GM19351 (cell line): ENCODE results near the gene ACADVL.

ENCODE experiments used
- ATAC-seq: cut with Tn5 transposase; IDR thresholded peaks from one replicate; pipeline ENCODE4 v1.9.1; 2021; ENCODE audit warnings: mild to moderate bottlenecking, moderate library complexity; ENCODE audit not compliant: unreplicated experiment

The ACADVL gene

DNA sequence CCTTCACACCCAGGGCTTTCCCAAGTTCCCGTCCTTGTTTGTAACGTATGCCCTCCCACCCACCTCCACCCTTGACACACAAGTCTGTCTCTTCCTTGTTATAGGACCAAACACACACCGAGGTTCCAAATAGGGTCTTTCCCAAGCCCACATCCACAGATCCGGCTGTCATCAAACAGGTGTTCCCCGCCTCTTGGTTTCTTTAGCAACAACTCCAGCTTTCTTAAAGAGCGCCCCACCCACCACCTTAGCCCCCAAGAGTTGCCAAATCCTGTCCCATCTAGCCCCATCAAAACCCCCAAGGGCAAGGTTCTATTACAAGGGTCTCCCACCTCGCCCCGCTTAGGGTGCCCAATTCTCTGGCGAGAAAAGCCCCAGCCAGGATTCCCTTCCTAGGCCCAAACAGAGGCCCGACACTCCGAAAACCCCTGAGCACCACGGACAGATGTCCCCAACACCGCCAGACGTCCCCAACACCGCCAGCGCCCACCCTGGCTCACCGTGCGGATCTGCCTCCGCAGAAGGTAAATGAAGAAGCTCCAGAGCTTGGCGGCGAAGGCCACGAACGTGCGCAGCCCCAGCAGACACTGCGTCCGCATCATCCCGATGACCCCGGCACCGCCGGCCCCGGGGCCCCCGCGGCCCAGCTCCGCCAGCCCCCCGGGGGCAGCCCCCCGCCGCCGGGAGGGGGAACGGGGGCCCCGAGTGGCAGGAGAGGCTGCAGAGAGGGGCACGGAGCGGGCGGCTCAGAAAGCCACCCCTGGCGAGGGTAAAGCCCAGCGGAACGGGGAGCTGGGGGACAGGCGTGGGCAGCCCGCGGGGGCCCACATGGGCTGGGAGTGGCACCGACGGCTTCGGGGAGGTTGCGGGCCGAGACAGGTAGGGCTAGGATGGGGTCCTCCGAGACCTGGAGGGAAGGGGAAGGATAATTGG, 31.2 kb downstream of the ACADVL start:
- ATAC-seq, result no peak

GRCh38 chr17:7251661-7252175, 32.0 kb downstream of the ACADVL start, which contains the start of gene CTDNEP1:
TSS of gene CTDNEP1 (minus strand) at chr17:7251734. CDS start at chr17:7251296, 438 bp downstream.
- peak; percentile 88 for ATAC-seq

DNA sequence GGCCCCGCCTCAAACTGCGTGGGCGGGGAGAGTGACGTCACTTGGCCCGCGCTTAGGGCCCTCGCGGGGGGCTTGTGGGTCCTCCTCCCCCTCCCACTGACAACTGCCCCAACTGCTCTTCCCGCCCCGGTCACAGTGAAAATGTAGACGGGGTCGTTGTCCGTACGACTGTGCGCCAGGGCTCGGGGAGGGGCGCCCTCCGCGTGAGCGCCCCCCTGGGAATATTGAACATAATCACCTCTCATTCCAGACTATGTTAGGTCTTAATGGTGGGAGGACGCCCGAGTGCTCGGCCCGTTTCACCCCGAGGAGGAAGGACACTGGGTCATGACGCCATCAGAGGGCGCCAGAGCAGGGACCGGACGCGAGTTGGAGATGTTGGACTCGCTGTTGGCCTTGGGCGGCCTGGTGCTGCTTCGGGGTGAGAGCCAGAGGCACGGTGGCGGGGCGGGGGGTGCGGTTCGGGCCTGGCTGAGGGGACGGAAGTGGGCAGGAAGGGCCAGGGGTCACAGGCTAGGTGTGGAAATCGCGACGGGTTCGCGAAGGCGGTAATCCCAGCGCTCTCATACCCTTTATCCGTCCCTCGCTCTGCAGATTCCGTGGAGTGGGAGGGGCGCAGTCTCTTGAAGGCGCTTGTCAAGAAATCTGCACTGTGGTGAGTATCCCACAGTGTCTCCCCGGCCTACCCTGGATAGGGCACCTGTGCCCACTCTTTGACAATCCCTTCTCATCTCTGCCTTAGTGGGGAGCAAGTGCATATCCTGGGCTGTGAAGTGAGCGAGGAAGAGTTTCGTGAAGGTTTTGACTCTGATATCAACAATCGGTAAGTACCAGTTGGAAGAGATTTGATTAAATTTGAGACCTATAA, 32.7 kb downstream of the ACADVL start, which contains the start of gene ELP5:
TSS of gene ELP5 (plus strand) at position 40 of the 868 bp plus-strand sequence. CDS start at position 376, 336 bp downstream.
- ATAC-seq, result peak; percentile 51

DNA sequence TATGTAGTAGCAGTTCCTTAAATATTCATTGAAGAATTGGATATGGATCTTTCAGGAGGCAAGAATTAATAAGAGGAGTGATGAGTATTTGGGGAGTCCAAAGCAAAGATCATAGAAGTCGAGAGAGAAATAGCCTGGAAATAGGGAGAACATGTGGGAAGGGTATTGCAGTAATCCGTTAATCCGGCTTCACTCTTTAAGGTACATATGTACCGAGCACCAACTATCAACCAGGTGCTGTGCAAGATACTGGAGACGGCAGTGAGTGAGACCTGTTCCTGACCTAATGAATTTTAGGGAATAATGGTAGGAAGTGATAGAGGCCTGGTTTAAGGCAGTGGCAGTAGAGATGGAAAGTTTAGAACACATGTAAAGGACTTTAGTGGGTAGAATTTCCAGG, 33.3 kb downstream of the ACADVL start:
- no peak for ATAC-seq

DNA sequence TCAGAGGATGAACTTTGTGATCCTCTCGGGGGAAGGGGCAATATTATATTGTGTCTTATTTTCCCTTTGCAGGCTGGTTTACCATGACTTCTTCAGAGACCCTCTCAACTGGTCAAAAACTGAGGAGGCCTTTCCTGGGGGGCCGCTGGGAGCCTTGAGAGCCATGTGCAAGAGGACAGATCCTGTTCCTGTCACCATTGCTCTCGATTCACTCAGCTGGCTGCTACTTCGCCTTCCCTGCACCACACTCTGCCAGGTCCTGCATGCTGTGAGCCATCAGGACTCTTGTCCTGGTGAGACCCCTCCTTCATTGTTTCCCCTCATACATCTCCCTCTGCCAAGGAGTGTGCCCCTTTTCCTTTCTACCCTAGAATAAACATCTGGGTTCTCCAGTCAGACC, 34.8 kb downstream of the ACADVL start:
- no peak for ATAC-seq

- ATAC-seq, result no peak
Measured at GRCh38 chr17:7256766-7257456, 37.2 kb downstream of the ACADVL start.

- no peak for ATAC-seq
Measured at GRCh38 chr17:7258731-7259554, 39.2 kb downstream of the ACADVL start.

DNA sequence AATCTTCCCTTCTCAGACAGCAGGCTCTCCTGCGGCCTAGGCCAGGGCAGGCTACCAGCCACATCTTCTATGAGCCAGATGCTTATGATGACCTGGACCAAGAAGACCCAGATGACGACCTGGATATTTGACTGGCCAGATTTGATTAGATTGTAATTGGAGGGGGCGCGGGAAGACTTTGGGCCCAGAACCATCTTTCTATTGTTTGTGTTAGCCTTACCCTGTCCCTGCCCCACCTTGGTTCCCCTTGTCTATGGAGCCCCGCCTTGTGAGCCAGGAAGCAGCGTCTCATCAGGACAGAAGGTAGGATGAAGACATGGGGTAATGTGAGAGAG, 39.8 kb downstream of the ACADVL start:
- no peak for ATAC-seq

DNA sequence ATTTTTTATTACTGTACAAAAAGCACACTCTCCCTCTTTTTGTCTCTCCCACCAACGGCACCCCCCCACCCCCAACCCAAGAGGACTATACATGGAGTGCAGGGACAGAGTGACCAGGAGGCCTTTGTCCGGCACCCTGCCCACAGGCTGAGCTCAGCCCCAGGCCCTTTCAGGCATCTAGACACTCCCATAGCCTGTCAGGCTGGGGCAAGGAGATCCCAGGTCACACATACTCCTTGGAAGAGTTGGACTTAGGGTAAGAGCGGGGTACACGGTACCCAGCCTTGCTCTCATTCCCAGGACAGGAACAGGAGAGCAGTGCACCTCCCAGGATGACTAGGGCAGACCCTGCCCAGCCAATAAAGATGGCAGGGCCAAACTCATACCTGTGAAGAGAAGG, 40.4 kb downstream of the ACADVL start:
- ATAC-seq, result no peak

- no peak for ATAC-seq
Measured at GRCh38 chr17:7260651-7261378, 41.1 kb downstream of the ACADVL start.

DNA sequence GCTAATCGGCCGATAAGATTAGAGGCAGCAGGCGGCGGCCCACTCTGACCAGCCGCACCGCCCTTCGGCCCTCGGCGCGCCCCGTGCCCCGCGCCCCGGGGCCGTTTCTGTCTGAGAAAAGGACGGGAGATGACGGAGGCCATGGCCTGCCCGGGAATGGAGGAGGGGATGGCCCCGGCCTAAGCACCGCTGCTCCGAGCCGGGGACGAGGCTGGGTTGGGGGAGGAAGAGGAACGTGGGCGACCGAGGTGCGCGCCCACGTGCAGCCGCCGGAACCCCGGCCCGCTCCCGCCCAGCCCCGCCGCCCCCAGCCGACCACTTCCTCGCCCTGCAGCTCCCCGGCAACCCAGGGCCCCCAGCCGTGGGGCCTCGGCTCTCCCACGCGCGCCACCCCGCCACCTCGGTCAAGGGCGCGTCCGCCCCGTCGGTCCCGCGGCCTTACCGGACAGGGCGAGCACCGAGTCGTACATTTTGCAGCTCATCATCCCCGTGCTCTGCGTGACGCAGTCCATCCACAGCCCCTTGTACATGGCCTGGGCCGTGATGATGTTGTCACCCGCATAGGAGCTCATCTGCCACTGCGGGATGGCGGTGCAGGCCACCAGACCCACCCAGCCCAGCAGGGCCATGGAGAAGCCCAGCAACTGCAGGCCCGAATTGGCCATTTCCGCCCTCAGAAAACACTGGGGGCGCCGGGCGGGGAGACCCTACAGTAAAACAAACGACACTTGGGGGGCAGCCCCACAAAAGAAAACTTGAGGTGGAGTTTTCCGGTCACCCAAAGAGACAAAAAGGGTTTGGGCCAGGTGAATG, 41.8 kb downstream of the ACADVL start:
- no peak for ATAC-seq

DNA sequence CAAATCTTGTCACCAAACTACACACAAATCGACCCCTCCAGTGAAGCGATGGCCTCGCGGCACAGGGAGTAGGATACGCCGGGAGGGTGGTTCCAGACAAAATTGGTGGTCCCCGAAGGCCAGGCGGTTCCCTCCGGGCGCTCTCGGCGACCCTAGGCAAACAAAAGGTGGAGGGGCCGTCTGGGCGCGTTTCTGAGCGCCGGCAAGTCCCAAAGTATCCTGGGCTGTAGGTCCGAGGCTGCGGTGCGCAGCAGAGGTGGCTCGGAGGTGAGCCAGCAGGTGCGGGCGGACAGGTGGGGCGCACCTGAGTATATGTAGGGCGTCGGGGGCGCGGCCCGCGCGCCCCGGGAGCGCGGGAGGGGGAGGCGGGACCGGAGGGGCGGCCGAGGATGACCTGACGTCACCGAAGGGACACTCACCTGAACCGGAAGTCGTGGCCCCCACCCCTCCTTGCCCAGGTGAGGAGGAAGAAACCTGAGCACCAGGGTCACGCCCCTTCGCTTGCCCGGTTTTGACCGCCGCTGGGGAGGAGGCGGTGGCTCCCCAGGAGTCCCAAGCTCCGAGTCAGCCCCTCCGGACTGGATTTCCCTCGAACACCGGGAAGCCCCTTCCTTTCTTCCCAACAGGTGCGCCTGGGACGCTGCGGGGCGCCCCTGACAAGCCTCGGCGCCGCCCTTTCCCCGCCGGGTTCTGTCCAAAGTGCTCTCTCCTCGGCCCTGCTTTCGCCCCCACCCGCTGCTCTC, 42.6 kb downstream of the ACADVL start, which contains the start of gene CLDN7:
TSS of gene CLDN7 (minus strand) at position 287 of the 743 bp plus-strand sequence. CDS start 435 bp downstream, outside the sequence.
- ATAC-seq, result no peak

GRCh38 chr17:7262935-7263800, 43.4 kb downstream of the ACADVL start:
- no peak for ATAC-seq

DNA sequence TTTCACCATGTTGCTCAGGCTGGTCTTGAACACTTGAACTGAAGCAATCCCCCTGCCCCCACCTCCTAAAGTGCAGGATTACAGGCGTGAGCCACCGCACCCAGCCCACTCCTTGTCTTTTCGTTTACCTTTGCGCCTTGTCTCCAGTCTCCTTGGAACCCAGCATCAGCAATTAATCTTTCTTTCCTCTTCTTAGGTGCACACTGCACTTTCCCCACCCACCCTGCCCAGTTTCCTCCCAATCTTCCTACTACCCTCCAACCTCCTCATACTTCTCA, 44.0 kb downstream of the ACADVL start:
- no peak for ATAC-seq

DNA sequence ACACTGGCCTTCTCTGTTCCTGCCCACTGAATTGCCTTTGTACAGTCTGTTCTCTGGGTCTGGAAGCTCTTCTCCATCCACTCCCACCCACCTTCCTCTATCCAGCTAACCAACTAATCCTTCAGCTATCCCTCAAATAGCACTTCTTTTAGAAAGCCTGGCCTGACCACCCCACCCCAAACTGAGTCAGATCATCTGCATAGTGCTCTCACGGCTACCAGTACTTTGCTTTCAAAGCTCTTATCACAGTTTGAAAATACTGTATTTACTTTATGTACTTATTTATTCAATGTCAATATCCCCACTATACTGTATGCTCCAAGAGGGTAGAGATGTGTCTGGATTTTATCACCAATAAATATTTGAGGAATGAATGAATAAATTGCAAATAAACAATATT, 47.0 kb downstream of the ACADVL start:
- no peak for ATAC-seq
